ENCODE results near the gene DENND1A.
"Not testable (repeated sequence)": the region's sequence is repeated elsewhere in the genome, so short reads cannot be mapped to it uniquely, and the experiment has no call there.

The DENND1A gene

DNA sequence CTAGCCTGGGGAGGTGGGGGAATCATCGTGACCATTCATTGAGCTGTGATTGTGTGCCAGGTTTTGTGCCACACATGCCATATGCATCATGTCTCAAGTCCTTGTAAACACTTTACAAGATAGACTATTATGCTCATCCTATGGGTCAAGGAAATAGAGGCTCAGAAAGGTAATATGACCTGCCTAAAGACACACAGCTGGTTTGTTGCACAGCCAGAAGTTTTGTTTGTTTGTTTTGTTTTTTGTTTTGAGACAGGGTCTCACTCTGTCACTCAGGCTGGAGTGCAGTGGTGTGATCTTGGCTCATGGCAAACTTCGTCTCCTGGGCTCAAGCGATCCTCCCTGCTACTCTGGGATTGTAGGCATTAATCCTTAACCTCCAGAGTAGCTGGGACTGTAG is 595.3 kb downstream of the DENND1A start:
- Histone ChIP-seq H3K9ac (ENCODE audit: low read depth, low read length) (no peak overlapping the region), H3K36me3 (ENCODE audit: insufficient read depth, low read length) (no peaks in the 10 kb centered on the region)
- WGBS = 94% methylated on average over 3 of the region's 3 CpGs

DNA sequence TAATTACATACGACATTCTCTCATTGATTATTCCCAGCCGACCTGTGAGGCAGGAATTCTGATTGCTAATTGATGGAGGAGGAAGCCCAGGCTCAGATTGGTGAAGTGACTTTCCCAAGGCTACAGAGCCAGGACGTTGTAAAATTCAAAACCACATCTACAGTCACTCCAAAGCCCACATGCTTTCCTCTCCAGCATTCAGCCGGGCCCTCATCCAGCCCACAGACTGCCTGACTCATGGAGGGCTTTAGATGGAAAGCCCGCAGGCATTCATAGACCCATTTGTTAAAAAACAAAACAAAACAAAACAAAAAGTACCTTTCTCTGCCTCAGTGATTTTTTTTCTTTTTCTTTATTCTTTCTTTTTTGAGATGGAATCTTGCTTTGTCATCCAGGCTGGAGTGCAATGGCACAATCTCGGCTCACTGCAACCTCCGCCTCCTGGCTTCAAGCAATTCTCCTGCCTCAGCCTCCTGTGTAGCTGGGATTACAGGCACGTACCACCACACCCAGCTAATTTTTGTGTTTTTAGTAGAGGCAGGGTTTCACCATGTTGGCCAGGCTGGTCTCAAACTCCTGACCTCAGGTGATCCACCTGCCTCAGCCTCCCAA is 596.8 kb downstream of the DENND1A start:
- WGBS = 74% methylated on average over 8 of the region's 8 CpGs
- not testable (repeated sequence) for H3K27me3 ChIP-seq (ENCODE audit: insufficient read depth, low read length); H3K9ac ChIP-seq (ENCODE audit: low read depth, low read length); H3K9me3 ChIP-seq (ENCODE audit: insufficient read depth, low read depth, low read length); H3K27ac ChIP-seq (ENCODE audit: low read depth, low read length); H3K36me3 ChIP-seq (ENCODE audit: insufficient read depth, low read length); H3K4me3 ChIP-seq (ENCODE audit: low read length)
- peaks cover 13% of the 10 kb centered on the region for H3K4me1 ChIP-seq (ENCODE audit: insufficient read depth, low read length)

More for the DNA sequence above, 595.3 kb downstream of the DENND1A start:
- Histone ChIP-seq H3K9me3 (ENCODE audit: insufficient read depth, low read depth, low read length) (no peaks in the 10 kb centered on the region), H3K27ac (ENCODE audit: low read depth, low read length) (no peak overlapping the region), H3K4me3 (ENCODE audit: low read length) (no peak overlapping the region), H3K4me1 (ENCODE audit: insufficient read depth, low read length) (peaks cover 14% of the 10 kb centered on the region), H3K27me3 (ENCODE audit: insufficient read depth, low read length) (no peaks in the 10 kb centered on the region)

DNA sequence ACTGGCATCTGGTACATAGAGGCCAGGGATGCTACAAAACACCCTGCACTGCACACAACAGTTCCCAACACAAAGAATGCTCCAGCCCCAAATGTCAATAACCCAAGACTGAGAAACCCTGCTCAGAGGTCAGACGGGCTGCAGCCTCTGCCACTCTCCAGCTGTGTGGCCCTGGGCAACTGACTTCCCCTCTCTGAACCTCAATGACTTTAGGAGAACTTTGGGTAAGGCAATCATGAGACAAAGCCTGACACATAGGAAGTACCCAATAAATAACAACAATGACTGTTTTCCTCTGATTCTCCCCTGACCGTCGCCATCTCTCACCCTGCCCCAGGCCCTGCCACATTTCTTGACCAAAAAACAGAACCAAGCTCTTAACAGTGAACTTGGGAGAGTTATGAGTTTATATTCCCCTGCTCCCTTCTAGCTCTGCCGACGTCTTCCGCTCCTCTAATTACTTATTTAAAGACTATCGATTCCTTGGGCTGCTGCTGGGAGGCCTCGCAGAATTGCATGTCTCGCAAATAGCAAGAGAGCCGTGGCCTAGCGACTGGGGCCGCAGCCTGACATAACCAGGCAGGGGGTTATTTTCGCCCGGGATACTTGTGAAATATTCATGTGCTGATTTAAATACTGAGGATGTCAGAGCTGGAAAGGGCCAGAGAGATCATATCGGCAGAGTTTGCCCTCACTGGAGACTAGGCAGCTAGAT is 598.4 kb downstream of the DENND1A start:
- Histone ChIP-seq H3K36me3 (ENCODE audit: insufficient read depth, low read length) (no peaks in the 10 kb centered on the region), H3K4me1 (ENCODE audit: insufficient read depth, low read length) (peaks cover 13% of the 10 kb centered on the region), H3K9ac (ENCODE audit: low read depth, low read length) (no peak overlapping the region), H3K27me3 (ENCODE audit: insufficient read depth, low read length) (no peaks in the 10 kb centered on the region), H3K4me3 (ENCODE audit: low read length) (no peak overlapping the region), H3K9me3 (ENCODE audit: insufficient read depth, low read depth, low read length) (no peaks in the 10 kb centered on the region), H3K27ac (ENCODE audit: low read depth, low read length) (no peak overlapping the region)
- 88% methylated on average over 15 of the region's 15 CpGs for WGBS
